Subcutaneous adipose tissue (tissue), 4 donors: ENCODE data around the gene GRXCR1. TPM values are rescaled to one million over a fixed set of nuclear protein-coding genes. Genes with fewer than 3 reads are reported as not detected.

Experiments used
- total RNA-seq, 4 donors: library from RNA; depleted of rRNA; stranded (reverse); fragments of >200 nt; gene quantifications; one replicate each; pipeline ENCODE4 v1.1.0, GENCODE V29; 2016
- TF ChIP-seq, protein P1 (sequence below): fragments of 450-650 bp; IDR thresholded peaks from one replicate; pipeline ENCODE4 v1.5.1; 2016; ENCODE audit warnings: low read depth, mild to moderate bottlenecking, control low read depth, antibody characterized with exemption, moderate library complexity

The GRXCR1 gene
- not detected for total RNA-seq

DNA sequence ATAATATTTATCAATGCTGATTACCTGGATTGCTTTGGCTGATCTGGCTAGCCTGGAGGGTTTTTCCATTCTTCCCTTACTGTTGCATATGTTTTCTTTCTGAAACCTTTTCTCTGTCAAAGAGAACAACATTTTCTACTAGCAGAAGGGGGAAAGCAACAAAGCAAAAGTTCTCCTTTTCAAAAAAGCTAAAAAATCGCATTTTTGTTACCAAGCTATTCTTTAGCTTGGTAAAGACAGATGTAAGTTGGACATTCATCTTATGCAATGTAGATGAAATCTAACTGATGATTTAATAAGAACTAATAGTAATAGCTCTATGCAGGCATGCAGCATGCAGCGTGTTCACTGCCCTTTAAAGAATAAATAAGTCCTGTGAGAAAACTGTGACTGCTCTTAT, at the start of gene GRXCR1:
Gene GRXCR1 (plus strand): TSS at position 301 of the 400 bp plus-strand sequence. CDS start 554 bp downstream, outside the sequence.
- TF ChIP-seq, protein P1, sequence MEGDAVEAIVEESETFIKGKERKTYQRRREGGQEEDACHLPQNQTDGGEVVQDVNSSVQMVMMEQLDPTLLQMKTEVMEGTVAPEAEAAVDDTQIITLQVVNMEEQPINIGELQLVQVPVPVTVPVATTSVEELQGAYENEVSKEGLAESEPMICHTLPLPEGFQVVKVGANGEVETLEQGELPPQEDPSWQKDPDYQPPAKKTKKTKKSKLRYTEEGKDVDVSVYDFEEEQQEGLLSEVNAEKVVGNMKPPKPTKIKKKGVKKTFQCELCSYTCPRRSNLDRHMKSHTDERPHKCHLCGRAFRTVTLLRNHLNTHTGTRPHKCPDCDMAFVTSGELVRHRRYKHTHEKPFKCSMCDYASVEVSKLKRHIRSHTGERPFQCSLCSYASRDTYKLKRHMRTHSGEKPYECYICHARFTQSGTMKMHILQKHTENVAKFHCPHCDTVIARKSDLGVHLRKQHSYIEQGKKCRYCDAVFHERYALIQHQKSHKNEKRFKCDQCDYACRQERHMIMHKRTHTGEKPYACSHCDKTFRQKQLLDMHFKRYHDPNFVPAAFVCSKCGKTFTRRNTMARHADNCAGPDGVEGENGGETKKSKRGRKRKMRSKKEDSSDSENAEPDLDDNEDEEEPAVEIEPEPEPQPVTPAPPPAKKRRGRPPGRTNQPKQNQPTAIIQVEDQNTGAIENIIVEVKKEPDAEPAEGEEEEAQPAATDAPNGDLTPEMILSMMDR = no peak

GRCh38 chr4:42843694-42844093, 48.8 kb upstream of the GRXCR1 start:
- TF ChIP-seq, protein P1 = no peak

- TF ChIP-seq, protein P1 = no peak
Measured at GRCh38 chr4:42844422-42845070, 48.0 kb upstream of the GRXCR1 start.

- TF ChIP-seq, protein P1 = no peak
Measured at GRCh38 chr4:42845586-42845985, 46.9 kb upstream of the GRXCR1 start.

GRCh38 chr4:42855779-42856178, 36.7 kb upstream of the GRXCR1 start:
- TF ChIP-seq, protein P1 = no peak

GRCh38 chr4:42865572-42866189, 26.8 kb upstream of the GRXCR1 start:
- TF ChIP-seq, protein P1 = no peak

DNA sequence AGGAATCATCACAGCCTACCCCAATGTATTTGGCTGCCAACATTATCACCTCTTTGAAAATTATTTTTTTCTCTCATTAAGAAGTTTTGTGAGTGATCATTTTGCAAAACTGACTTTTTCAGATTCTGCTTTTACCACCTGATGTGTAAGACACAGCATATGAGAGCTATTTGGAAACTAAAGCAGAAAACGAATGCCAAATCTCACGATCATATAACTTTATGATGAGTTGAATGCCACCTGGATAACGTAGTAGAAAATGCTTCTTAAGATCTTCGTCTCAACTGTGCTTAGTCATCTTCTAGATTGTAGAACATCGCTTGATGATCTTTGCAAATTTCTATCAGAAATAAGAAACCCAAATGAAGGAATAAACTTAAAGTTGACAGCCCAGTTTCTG, 21.3 kb upstream of the GRXCR1 start:
- TF ChIP-seq, protein P1 = no peak
